Activated effector memory CD4-positive, alpha-beta T cell treated with anti-CD3 and anti-CD28 coated beads, Interleukin-2, amount 50 U/mL, for 16 hours (primary cell): Measurements from ENCODE around the gene SETD1A.
A peak's percentile ranks its signal among the peaks of the same experiment; 100 is the strongest.
"Not testable (repeated sequence)": the region's sequence is repeated elsewhere in the genome, so short reads cannot be mapped to it uniquely, and the experiment has no call there.

ENCODE experiments used
- DNase-seq: peaks from one replicate; pipeline ENCODE4 v3.0.0-alpha.2; 2020

SETD1A gene

GRCh38 chr16:31001507-31002249 lies 44.1 kb downstream of the SETD1A start:
- no peak for DNase-seq

DNA sequence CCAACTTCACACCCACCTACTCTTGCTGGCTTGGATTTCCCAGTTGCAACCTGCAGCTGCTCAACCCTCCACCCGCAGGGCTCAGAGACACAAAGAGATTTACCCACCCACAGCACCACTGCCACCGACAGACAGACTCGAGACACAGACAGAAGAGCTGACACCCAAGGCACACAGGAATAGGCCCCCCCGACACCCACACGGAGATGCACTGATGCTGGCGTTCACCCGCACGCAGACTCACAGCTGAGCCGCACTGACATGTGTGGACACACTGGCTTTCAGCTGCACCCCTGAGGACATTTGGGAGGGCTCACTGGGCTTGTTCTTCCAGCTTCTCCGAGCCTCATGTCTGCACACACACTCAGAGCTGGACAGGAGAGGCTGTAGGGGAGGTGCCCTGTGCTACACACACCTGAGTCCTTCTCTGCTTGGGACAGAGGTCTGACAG lies 44.7 kb downstream of the SETD1A start:
- DNase-seq, result no peak

DNA sequence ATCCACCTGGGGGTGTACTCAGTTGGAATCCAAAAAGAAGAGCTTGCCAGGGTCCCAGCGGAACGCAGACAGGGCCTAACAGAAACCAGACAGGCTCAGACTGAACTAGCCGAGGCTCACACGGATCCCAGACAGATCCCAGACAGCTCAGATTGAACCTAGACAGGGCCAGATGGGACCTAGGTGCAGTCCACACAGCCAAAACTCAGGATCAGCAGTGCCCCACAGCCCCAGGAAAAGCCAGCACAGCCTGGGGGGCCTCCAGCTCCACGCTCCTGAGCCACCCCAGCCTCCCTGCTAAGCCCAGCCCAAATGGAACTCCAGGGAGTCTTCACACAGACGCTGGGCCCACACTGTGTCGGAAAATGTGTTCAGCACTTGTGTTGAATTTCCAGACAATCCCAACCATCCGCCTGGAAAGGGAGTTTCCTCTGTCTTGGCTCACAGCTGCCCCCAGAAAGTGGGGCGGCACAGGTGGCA lies 45.3 kb downstream of the SETD1A start:
- DNase-seq, result no peak

- DNase-seq, result no peak
Observed at GRCh38 chr16:31003744-31004143, 46.2 kb downstream of the SETD1A start.

GRCh38 chr16:31004658-31005057 lies 47.1 kb downstream of the SETD1A start:
- no peak for DNase-seq

DNA sequence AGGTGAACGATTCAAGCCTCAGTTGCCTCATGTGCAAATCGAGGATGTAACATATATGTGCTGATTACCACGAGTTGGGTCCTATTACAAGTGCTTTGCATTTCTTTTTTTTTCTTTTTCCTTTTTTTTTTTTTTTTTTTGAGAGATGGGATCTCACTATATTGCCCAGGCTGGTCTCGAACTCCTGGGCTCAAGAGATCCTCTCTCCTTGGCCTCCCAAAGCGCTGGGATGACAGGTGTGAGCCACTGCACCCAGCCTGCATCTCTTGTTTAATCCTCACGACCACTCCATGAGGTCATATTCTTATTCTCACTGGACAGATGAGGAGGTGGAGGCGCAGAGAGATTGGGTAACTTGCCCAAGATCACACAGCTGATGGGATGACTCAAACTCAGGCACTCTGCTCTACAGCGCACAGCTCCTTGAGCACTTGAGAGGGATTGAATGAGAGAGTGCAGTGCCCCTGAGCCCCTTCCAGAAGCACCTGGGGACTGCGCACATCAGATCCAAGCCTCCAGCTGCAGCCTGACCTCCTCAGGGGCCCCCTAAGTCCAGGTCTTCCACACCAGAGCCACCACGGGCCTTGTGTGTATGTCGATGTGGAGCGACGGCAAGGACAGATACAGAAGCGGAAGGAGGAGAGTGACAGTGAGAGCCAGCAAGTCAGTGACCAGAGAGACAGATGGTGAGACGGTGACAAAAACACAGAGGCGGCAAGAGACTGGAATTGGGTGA lies 48.0 kb downstream of the SETD1A start:
- DNase-seq, result no peak

- no peak for DNase-seq
Observed at GRCh38 chr16:31006086-31006385, 48.5 kb downstream of the SETD1A start.

DNA sequence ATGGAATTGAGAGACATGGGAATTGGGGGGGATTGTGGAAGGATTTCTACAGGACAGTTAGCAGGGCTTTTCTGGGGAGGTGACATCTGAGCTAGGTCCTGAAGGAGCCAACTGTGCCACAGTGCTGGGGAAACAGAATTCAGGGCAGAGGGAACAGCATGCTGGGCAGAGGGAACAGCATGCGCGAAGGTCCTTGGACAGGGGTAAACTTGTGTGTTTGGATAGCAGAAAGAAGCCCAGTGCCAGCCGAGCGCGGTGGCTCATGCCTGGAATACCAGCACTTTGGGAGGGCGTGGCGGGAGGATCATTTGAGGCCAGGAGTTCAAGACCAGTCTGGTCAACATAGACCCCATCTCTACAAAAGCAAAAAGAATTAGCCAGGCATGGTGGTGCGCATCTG lies 49.0 kb downstream of the SETD1A start:
- DNase-seq, result no peak

GRCh38 chr16:31007684-31008083 lies 50.1 kb downstream of the SETD1A start:
- DNase-seq, result no peak

DNA sequence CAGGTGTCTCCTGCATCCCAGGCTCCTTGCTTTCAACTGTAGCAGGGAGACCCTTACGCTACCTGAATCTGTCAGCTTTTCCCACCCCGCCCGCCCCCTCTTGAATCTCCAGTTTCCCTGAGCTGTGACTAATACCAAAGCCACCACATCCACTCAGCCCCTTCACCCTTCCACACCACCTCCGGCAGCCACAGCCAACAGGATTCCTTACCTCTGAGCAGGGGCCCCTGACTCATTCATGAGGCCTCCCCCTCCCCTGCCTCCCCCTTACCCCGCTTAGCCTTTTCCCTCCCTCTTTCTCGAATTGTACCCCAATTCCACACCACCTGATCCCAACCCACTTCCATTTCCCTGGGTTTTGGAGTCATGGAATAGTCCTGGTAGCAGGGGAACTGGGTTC lies 50.6 kb downstream of the SETD1A start:
- DNase-seq, result no peak

DNA sequence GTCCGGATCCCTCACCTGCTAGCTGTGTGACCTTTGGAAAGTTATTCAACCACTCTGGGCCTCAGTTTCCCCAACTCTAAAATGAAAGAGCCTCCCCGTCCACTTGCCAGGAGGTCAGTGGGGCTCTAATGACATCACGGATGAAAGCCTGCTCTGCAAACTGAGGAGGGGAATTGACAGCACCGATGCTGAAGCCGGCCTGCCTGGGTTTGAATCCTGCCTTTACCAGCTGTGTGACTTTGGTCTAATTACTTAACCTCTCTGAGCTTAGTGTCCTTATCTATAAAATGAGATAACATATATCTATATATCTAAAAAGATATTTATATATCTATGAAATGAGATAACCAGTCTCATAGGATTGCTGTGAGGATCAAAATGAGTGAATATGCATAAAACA lies 51.0 kb downstream of the SETD1A start:
- DNase-seq, result no peak

- no peak for DNase-seq
Observed at GRCh38 chr16:31009120-31009519, 51.6 kb downstream of the SETD1A start.

DNA sequence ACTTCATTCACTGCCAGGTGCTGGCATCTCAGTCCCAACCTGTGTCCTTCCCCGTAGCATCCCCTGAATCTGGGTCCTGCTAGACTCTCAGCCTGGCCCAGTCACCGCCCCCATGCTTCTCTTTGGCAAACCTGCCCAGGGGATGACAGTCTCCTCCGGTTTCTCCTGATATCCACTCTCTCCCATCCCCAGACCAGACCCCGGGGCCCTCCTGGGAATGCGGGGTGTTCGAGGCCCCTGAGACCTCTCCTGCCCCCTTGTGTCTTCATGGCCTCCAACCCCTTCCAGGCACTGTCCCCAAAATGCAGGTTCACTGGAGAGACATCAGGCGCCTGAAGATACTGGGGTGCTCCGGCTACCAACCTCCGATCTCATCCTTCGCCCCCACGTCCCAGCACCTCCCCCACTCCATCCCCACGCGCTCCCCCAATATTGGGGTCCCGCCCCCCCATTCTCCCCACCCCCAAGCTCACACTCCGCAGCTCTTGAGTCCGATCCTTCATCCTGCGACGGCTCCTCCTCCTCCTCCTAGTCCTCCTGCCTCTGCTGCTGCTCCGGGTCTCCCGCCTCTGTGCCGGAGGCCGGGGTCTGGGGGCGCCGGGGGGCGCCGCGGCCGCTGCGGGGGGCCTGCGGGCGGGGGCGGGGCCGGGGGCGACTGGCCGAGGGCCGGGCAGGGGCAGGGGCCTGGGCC lies 52.5 kb downstream of the SETD1A start:
- DNase-seq, result no peak

DNA sequence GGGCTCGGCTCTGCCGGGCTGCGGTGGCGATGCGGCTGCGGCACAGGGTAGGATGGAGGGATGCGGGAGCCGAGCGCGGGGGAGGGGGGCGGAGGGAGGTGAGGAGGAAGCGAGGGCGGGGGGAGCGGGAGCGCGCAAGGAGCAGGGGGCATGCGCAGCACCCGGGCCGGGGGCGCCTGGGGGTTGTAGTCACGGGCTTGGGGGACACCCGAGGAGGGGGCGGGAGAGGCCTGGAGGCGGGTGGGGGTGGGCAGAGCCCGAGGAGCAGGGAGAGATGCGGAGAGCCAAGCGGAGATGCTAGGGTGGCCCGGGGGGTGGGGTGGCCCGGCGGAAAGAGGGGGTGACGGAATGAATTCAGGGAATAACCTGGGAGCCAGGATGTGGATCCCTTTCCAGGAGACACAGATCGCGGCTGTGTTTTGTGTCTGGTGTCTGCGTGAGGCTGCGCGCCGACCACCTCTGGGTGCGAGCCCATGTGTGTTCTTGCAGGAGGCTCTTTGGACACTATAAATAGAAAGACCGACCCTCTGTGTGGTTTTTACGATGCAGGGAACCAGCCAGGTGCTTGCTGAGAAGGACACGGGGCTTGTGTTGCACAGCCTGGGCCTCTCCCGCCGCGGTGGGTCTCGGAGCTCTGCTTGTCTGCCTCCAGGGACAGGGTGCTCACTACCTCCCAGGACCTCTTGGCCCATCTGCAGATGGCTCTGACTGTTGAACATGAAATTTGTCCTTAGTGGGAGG lies 53.2 kb downstream of the SETD1A start, which contains the start of gene STX1B:
Gene STX1B, minus strand, starts transcription at position 54 of the 741 bp plus-strand sequence. CDS start 242 bp downstream, outside the sequence.
- peak; percentile 71 for DNase-seq

GRCh38 chr16:31011815-31012214 lies 54.3 kb downstream of the SETD1A start:
- not testable (repeated sequence) for DNase-seq

- DNase-seq, result not testable (repeated sequence)
Observed at GRCh38 chr16:31013292-31013691, 55.7 kb downstream of the SETD1A start.

DNA sequence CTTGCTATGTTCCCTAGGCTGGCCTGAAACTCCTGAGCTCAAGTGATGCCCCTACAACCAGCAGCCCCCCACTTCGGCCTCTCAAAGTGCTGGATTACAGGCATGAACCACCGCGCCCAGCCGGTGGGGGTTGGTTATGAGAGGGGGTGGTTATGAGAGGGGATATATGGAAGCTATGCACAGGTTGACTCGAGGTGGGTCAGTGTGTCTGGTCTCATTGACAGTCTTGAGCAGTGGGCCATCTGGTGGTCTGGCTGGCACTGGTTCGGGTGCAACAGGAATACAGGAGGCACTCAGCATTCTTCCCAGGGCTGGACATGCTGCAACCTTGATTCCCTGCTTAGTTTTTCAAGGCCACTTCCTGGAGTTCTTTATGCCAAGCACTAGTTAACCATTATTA lies 58.5 kb downstream of the SETD1A start:
- DNase-seq, result no peak

DNA sequence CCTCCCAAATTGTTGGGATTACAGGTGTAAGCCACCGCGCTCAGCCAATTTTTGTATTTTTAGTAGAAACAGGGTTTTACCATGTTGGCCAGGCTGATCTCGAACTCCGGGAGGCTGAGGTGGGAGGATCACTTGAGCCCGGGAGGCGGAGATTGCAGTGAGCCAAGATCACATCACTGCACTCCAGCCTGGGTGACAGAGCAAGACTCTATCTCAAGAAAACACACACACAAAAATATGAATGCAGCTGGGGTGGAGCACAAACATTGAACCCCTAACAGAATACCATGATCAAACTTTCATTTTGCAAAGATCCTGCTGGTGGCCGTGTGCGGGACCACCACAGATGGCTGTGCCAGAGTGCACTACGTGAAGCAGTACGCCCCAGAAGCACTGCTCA lies 60.2 kb downstream of the SETD1A start:
- not testable (repeated sequence) for DNase-seq

DNA sequence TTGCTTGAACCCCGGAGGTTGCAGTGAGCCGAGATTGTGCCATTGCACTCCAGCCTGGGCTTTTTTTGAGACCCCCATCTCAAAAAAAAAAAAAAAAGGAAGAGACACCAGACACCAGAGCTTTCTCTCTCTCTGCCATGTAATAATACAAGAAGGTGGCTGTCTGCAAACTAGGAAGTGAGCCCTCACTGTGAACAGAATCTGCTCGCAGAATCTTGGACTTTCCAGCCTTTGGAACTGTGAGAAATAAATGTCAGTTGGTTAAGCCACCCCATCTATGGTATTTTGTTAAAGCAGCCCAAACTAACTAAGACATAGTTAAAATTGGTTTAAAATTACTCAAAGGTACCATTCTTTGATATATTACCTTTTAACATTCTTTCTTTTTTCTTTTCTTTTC lies 63.0 kb downstream of the SETD1A start:
- no peak for DNase-seq

GRCh38 chr16:31022544-31023251 lies 65.1 kb downstream of the SETD1A start:
- no peak for DNase-seq

DNA sequence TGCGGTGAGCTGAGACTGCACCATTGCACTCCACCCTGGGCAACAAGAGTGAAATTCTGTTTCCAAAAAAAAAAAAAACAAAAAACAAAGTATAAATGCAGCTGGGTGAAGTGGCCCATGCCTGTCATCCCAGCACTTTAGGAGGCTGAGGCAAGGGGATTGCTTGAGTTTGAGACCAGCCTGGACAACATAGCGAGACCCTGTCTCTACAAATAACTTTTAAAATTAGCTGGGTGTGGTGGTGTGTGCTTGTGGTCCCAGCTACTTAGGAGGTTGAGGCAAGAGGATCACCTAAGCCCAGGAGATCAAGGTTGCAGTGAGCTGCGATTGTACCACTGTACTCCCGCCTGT lies 65.7 kb downstream of the SETD1A start:
- DNase-seq, result no peak

- no peak for DNase-seq
Observed at GRCh38 chr16:31023627-31024226, 66.2 kb downstream of the SETD1A start.
